VCaP (cell line): Measurements from ENCODE around the gene LRP3.
A peak's percentile ranks its signal among the peaks of the same experiment; 100 is the strongest.
"Not testable (repeated sequence)": the region's sequence is repeated elsewhere in the genome, so short reads cannot be mapped to it uniquely, and the experiment has no call there.

Experiments used
- H3K27ac ChIP-seq: fragments of 450-650 bp; 2 replicates; pipeline ENCODE4 v1.5.1; 2017
- CTCF ChIP-seq: fragments of 450-650 bp; conservative IDR thresholded peaks from 2 replicates; pipeline ENCODE4 v1.5.1; 2017; ENCODE audit warnings: mild to moderate bottlenecking, moderate library complexity

LRP3 gene

GRCh38 chr19:33158365-33158764, 35.8 kb upstream of the LRP3 start:
- TF ChIP-seq CTCF = no peak
- no peak overlapping the region for H3K27ac ChIP-seq

GRCh38 chr19:33159149-33159548, 35.0 kb upstream of the LRP3 start:
- no peak for TF ChIP-seq CTCF
- H3K27ac ChIP-seq = no peak overlapping the region

GRCh38 chr19:33159893-33160292, 34.2 kb upstream of the LRP3 start:
- H3K27ac ChIP-seq = no peak overlapping the region
- TF ChIP-seq CTCF = no peak

- TF ChIP-seq CTCF = no peak
Measured at GRCh38 chr19:33161201-33161600, 32.9 kb upstream of the LRP3 start.

GRCh38 chr19:33163481-33163880, 30.6 kb upstream of the LRP3 start:
- H3K27ac ChIP-seq = no peak overlapping the region

More at GRCh38 chr19:33161201-33161600, 32.9 kb upstream of the LRP3 start:
- H3K27ac ChIP-seq = peak overlapping the region; percentile 43; the same call in 1 of the 2 replicates

GRCh38 chr19:33166037-33166436, 28.1 kb upstream of the LRP3 start:
- not testable (repeated sequence) for H3K27ac ChIP-seq

More at GRCh38 chr19:33163481-33163880, 30.6 kb upstream of the LRP3 start:
- TF ChIP-seq CTCF = no peak

GRCh38 chr19:33167438-33167837, 26.7 kb upstream of the LRP3 start:
- no peak for TF ChIP-seq CTCF
- H3K27ac ChIP-seq = no peak overlapping the region

- no peak for TF ChIP-seq CTCF
- no peak overlapping the region for H3K27ac ChIP-seq
Measured at GRCh38 chr19:33168528-33168927, 25.6 kb upstream of the LRP3 start.
